Superior temporal gyrus (tissue), 1 donor: Measurements from ENCODE around the gene FBXO36.
"Not testable (repeated sequence)": the region's sequence is repeated elsewhere in the genome, so short reads cannot be mapped to it uniquely, and the experiment has no call there.

Experiments
- DNase-seq: peaks from one replicate; pipeline ENCODE4 v3.0.0-alpha.2; 2016; ENCODE audit errors: extremely low spot score

The FBXO36 gene, protein sequence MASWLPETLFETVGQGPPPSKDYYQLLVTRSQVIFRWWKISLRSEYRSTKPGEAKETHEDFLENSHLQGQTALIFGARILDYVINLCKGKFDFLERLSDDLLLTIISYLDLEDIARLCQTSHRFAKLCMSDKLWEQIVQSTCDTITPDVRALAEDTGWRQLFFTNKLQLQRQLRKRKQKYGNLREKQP

DNA sequence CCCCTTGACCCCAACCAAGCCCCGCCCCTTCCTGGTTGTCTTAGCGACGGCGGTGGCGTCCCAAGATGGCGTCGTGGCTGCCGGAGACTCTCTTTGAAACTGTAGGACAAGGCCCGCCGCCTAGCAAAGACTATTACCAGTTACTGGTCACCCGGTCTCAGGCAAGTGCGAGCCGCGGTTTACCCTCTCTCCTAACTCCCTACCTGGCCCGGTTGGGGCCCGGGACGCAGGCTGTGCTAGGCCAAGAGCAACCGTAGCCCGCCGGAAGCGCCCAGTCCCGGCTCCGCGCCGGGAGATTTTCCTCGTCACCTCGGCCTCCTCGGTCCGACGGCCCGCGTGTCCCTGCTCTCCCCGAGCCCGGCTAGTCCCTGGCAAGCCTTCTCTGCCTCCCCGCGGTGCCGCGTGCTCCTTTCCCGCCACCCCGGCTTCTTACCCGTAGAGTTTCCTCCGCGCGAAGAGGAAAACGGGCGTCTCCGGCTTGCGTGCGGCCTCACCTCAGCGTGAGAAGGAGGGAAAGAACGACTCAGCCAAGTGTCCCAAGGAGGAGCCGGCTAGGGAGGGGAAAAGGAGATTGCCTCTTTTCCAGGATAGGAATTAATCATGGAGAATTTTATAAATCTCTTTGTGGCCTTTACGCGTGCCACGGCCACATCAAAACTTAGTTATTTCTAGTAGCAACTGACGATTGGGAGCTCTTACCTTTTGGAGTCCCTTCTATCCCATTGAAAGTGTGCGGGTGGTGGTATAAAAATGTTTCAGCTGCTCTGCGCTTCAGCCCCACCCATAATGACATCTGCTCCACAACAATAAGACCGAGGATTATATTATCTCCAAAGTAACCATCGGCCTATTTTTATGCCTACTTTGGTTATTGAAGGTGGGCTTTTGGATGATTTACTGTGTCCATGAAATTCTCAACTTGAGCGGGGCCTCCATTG lies at the start of gene FBXO36:
TSS of gene FBXO36 (plus strand) at position 55 of the 938 bp plus-strand sequence. CDS start at position 66, 11 bp downstream.
- no peak for DNase-seq

DNA sequence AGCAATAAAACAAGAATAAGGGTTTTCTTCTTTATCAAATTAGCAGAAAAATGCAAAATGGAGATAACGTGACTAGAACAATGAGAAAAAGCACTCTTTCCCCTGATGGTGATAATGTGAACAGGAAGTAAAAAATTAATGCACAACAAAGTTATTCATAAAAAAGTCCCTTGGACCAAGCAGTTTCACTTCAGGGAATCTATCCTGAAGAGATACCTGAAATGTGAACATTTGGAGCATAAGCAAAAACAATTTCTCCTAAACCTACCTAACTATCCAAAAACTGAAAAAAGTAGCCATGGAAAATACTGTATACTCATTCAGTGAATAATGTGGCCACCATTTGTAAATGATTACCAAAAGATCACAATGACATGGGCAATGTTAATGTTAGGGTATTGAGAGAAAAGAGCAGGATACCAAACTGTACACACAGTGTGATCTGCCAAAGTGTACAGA lies 49.2 kb upstream of the FBXO36 start:
- no peak for DNase-seq

DNA sequence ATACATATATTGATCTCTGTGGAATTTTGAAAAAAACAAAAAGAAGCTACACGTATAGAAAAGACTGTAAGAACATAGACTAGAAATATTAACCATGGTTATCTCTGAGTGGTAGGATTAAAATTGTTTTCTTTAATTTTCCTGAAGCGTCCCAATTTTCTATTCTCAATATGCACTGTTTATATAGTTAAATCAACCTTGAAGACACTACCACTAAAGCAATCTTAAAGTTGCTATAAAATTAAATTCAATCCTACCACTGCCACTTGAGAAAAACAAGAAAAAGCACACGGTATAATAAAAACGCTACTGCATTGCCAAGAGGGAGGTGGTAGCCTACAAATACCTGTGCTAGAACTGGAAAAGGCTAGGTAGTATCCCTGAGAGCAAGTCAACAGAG lies 47.7 kb upstream of the FBXO36 start:
- DNase-seq: no peak

DNA sequence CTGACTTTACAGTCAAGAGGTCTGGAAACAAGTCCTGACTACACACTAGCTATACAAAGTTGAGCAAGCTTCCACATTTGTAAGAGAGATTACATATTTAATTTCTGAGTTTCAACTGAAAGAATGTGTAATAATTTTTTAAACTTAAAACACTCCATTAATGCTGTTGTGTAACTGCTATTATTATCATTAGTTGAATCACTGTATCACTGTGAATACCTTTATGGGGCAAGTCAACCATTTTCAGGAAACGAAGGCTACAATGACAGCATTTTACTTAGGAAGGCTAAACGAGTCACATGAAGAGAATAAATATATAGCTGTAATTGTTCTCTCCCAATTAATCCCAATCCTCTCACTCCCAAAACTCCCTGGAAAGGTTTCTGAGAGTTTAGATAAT lies 46.8 kb upstream of the FBXO36 start:
- no peak for DNase-seq

DNA sequence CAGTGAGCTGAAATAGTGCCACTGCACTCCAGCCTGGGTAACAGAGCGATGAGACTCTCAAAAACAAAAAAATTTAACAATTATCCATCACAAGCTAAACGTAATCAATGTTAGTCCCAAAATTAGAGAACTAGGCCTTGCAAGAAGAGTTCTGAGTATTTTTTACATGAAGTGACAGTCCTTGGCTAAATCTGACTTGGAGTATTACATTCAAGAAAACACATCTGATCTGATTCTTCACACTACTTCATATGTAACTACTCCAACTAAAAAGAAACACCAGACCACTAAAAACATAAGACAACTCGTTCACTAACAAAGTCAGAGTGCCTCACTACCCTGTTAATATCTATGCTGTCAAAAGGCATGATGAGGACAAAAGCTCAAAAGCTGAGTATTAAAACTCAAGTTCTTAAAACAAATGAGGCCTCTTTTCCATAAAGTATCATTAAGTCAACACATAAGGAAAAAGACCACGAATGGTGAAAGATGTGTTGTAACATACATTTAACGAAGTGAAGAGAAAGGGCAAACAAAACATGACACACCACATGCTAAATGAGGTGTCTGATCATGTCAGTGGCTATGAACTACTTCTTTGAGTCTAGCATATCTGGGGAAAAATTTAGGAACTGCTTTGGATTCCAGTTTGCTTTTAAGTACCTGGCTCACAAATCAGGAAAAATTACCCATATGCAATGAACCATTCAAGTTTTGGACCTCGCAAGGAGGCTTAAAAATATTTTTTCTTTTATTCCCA lies 42.9 kb upstream of the FBXO36 start:
- no peak for DNase-seq

DNA sequence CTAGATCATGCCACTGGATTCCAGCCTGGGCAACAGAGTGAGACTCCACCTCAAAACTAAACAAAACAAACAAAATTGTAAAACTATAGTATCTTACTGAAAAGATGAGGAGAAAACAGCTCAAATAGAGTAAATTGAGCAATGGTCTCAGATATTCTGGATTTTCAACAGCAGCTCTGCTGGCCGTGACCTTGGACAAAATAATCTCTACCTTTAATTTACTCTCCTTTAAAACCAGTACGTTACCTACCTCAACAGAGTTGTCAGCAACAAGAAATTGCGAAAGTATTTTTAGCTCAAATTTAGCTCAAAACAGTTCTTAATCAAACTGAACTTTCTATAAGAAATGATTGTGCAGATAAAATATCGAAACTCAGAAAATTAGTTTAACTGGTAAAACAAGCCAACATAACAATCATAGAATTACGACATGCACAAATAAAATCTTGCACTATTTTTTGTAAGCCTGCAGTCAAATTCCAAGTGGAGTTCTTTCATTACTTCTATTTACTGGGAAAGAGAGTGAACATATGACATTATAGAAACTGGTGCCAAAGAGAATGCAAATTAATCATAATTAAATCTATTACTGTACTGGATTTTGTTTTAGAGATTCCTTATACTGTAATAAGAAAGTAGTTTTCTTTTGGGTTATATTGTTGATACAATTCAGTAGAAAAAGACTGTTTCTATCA lies 41.3 kb upstream of the FBXO36 start:
- no peak for DNase-seq

DNA sequence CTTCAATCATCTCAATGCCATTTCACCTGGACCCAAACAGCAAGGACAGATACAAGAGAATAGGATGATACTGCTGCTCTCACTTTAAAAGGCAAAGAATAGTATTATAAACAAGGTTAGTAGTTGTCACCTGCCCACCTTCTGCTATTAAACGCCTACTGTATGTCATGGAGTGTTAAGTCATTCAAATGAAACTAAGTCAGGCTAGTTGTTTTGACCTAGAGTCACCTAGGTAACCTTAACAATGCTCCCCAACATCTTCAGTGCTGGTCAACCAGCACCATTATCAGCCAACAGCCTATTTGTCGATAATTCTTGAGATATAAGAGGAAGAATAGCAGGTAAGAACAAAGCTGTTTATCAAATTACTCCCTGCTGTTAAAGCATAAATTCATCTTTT lies 39.7 kb upstream of the FBXO36 start:
- DNase-seq: no peak

DNA sequence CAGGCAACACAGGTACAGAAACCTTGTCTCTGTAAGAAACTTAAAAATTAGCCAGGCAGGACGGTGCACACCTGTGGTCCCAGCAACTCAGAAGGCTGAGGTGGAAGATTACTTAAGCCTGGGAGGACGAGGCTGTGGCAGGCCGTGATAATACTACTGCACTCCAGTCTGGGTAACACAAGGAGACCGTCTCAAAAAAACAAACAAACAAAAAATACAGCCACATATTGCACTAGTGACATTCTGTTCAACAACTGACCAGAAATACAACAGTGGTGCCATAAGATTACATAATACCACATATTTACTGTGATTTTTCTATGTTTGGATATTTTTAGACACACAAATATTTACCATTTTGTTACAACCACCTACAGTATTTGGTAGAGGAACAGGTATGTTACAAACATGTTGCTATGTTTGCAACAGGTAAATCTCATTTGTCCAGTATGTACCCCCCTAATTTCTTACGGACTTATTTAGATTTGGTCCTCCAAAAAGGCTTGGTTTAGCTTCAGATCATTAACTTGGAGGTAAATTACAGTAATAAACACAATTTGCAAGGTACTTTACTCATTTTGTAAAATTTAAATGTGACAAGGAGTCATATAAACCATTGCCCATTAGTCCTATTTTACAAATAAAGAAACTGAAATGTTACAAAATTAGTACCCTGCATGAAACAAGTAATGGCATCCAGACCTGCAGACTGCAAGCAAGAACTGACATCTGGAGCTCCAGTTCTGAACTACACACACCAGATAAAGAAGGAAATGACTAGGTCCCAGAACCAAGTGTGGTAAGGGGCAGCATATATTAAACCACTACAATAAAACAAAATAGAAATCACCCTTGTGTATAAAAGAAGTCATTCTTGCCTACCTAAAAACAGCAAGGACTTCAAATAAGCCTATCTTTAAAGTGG lies 37.3 kb upstream of the FBXO36 start:
- DNase-seq: no peak

DNA sequence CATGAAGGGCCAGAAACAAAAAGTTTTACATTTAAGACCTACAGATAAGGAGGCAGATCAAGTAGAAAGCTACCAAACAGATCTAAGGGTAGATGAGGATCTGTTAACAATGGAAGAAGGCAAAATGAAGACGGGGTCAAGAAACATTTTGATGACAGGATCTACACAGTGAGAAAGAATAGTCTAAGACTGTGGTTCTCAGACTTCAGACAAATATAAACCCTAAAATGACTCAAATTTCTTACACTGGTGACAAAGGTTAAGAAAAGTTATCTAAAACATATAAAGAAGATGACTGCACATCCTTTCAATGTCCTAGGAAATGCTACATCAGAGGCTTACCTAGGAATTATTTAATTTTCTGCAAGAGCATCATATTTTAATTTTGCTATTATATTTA lies 34.9 kb upstream of the FBXO36 start:
- peak; percentile 4 for DNase-seq

DNA sequence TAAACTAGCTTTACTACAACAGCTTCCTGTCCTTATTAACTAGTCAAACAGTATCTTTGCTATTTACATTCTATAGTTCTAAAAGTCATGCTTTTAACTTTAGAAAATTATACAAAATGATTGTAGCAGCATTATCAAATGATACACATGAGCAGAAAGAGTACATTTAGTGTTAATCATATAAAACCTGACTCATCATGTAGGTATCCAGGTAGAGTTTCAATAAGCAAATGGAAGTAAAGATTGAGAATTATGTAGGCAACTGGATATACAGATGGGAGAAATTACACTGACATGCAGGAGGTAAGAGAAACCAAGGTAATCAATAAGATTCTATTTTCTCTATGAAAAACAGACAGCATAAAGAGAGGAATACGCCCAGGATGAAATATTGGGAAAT lies 34.3 kb upstream of the FBXO36 start:
- DNase-seq: no peak

DNA sequence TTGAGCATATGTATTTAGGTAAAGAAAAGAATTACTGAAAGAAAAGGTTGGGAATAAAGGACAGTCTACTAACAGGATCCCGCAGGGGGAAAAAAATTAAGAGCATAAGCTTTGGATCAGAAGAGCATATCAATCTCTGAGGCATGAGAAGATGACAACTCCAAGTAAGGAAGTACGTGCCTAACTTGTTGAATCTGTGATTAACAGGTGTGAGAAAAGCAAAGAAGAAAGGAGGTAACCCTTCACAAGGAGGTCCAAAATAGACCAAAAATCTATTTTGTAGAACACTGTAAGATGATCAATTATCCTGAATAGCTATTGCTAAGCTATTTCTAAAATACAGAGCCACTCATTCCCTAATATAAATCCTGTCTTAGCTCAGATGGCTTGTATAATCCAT lies 33.3 kb upstream of the FBXO36 start:
- DNase-seq: no peak

DNA sequence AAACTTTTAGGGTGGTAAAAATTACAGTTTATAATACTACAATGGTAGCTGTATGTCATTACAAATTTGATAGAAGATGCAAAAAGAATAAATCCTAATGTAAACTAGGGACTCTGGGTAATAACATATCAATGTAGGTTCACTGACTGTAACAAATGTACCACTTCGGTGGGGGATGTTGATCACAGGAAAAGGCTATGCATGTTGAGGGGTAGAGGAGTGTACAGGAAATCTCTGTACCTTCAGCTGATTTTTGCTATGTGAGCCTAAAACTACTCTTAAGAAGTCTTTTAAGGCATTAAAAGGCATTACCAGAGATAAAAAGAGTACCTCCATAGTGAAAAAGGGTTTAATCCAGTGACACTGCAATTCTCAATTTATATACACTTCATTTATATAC lies 25.4 kb upstream of the FBXO36 start:
- no peak for DNase-seq

DNA sequence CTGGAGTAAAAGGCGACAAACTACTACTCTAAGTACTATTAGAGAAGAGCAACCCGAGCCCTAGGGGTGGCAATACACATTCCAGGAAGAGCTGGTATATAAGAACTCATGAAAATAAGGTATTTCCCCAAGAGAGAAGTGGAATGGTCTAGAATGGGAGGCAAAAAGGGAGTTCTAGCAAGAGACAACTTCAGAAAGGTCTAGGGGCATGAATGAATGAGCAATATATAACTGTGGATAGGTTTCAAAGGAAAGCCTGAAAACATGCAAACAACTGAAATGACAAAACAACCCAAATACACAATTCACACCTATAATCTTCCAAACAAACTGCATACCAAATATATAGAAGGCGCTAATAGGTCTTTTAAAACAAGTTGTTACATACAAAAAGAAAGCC lies 22.7 kb upstream of the FBXO36 start:
- DNase-seq: no peak

DNA sequence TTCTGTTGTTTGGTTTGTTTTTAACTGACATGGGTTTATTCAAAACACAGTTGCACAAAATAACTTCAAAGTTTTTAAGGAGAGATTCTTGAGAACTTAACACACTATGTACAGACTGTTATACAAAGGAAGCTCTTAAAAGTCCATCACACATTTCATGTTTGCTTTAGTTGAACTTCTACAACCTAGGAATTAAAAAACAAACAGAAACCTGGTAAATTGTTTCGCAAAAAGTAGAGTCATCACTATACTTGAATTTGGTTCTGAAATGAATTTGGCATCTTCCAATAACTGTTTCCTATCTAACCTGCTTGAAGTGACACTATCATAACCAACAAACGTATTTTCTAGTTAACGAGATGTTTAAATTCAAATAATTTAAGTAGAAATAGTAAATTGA lies 22.3 kb upstream of the FBXO36 start:
- no peak for DNase-seq

DNA sequence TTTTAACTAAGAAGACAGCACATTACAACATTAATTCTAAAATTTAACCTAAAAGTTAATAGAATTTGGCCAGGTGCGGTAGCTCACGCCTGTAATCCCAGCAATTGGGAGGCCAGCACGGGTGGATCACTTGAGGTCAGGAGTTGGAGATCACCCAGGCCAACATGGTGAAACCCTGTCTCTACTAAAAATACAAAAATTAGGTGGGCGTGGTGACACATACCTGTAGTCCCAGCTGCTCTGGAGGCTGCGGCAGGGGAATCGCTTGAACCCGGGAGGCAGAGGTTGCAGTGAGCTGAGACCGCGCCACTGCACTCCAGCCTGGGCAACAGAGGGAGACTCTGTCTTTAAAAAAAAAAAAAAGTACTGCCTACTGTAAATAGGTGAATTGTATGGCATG lies 21.8 kb upstream of the FBXO36 start:
- not testable (repeated sequence) for DNase-seq

DNA sequence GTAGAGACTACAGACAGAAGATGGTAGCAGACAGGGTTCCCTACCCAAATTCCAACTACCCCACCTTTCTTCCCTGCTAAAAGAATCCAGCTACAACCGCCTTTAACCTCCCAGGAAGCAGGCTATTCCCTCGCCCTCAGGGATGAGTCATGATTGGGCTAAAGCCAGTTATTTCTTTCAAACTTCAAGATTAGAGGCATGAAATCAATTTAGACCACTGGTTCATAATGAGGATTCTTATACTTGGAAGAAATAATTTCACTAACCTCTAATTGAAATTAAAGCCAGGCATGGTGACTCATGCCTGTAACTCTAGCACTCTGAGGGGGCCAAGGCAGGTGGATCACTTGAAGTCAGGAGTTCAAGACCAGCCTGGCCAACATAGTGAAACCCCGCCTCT lies 20.5 kb upstream of the FBXO36 start:
- DNase-seq: no peak

DNA sequence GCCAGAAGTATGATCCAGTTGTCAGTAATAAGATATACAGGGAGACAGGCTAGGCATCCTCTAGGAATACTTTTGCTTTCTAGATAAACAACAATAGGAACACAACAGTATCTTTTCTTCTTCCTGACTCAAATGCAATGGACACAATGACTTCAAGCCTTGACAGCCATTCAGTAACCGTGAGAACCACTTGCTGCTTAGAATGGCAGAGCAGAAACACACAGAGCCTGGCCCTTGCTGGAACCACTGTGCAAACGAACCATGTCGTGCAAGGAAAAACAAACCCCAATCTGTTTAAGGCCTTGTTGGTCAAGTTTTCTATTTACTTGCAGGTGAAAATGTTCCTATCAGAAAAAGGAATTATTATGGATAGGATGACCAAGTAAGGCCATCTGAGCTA lies 19.3 kb upstream of the FBXO36 start:
- no peak for DNase-seq

DNA sequence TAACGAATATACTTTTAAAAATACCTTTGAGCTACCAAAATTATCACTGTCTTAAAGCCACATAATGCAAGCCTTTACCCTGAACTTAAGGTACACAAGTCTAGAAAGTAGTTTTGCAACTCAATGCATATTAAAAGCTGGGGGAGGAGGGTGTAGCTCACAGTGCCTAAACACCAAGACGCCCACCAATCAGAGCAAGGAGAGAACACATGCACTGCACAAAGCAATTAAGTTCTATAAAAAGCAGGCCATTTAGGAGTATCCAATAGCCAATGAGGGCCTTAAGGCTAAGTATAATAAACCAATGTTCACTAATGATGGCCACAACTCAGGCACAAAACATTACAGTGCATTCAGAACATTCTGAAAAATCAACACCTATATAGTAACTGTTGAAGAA lies 16.7 kb upstream of the FBXO36 start:
- no peak for DNase-seq

DNA sequence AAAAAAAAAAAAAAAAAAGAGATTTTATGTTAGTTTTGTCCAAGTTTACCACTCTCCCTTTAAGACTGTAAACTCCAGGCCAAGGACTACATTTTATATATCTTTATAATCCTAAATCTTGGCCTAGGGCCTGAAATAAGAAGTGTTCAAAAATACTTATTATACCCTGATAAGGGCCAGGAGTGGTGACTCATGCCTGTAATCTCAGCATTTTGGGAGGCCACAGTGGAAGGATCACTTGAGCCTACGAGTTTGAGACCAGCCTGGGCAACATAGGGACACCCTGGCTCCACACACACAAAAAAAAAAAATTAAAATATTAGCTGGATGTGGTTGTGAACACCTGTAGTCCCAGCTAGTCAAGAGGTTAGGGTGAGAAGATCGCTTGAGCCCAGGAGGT lies 13.2 kb upstream of the FBXO36 start:
- DNase-seq: no peak

DNA sequence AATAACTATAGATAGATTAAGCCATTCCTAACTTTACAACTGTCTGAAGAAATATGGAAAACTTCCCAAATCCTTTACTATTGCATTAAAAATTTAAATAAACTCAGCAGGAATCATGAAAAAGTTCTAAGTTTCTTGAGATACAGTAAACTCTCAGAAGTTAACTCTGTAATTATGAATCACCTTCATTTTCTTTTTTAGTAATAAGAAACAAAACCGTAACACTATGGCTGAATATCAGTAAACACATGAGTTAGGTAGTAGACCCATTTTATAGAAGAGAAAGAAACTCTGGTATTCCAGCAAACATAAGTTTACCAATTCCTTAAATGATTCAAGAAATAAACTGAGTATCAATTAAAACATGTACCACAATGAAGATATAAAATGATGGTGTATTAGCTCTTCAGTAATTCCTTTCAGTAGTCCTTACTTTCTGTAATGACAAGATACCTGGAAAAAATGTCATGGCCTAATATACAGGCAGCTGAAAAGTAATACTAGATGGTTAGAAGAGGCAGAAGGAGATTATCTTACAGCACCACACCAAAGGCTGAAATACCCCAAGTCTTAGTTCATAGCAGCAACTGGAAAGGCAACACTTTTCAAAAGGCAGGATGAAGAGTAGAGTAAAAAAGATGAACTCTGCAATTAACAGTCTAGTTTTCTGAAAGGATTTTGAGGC lies 12.0 kb upstream of the FBXO36 start:
- no peak for DNase-seq
